ENCODE measurements around the gene TCEAL7. TPM values are rescaled to one million over a fixed set of nuclear protein-coding genes. Genes with fewer than 3 reads are reported as not detected.

TCEAL7 gene
- polyA plus RNA-seq, 2 of the 4 experiments (the other 2 are of a cell fraction) = not detected

GRCh38 chrX:103376118-103376978, 46.3 kb downstream of the TCEAL7 start, which contains the start of gene BEX3:
Gene BEX3 (plus strand): TSS chrX:103376538. CDS start chrX:103377522, 984 bp downstream.
- no peak for FAIRE-seq
- ATAC-seq = peak; percentile 82 to 86
- H3K9me3 ChIP-seq = no peaks in the 10 kb centered on the region
- H3K4me3 ChIP-seq = peak within 1 kb of the TSS; percentile 67
- peak; percentile 48 to 69 for DNase-seq (ENCODE audit: low read depth in 1 of 2, low spot score in 1 of 2)
- peak within 1 kb of the TSS; percentile 78 for H3K4me2 ChIP-seq
- ChIA-PET CTCF (interaction anchor here (1.1 to 1.4 kb wide), 2 partner anchors 33 to 89 kb away, joined by 3 read pairs; no protein-coding TSS in a partner anchor), POLR2A (interaction anchor here (0.9 to 2.5 kb wide), 5 partner anchors 15 to 88 kb away, joined by 4 to 14 read pairs (median 5); partner anchors contain the start of gene TCEAL9)
- 37% methylated on average over 5 of the region's 62 CpGs for WGBS (ENCODE audit: missing lambda C conversion rate)
- H3K4me1 ChIP-seq = peaks cover 36% of the 10 kb centered on the region
- H3K27ac ChIP-seq = peak within 1 kb of the TSS; percentile 97 to 100
- no peak for TF ChIP-seq NPAS2 (CRISPR knock-in tag; IDR thresholded peaks at IDR 0.05; ENCODE audit: borderline replicate concordance)
- TF ChIP-seq EHF (CRISPR knock-in tag; IDR thresholded peaks at IDR 0.05) = no peak
- no peak for TF ChIP-seq CHD4 (IDR thresholded peaks at IDR 0.05; ENCODE audit: borderline replicate concordance)
- TF ChIP-seq RAD21 (conservative IDR thresholded peaks at IDR 0.05 in 1 of 2, IDR thresholded peaks at IDR 0.05 in 1 of 2) = no peak
- TF ChIP-seq FOSB (CRISPR knock-in tag; IDR thresholded peaks at IDR 0.05) = no peak
- no peak for TF ChIP-seq EP300 (IDR thresholded peaks at IDR 0.05)
- TF ChIP-seq FOSL2 (IDR thresholded peaks at IDR 0.05) = no peak
- no peak; the same call in 1 of the 2 replicates for TF ChIP-seq FOSL2 (CRISPR knock-in tag; IDR thresholded peaks at IDR 0.05)
- no peak for TF ChIP-seq HOXB13 (CRISPR knock-in tag; IDR thresholded peaks at IDR 0.05; ENCODE audit: low read depth)
- TF ChIP-seq POLR2A (IDR thresholded peaks at IDR 0.05; ENCODE audit: low read length) = peak; percentile 70
- no peak for TF ChIP-seq ATOH8 (CRISPR knock-in tag; IDR thresholded peaks at IDR 0.05; ENCODE audit: low read depth)
- no peak for TF ChIP-seq NR3C1 (IDR thresholded peaks at IDR 0.05)
- no peak for TF ChIP-seq KDM5A (IDR thresholded peaks at IDR 0.05)
- TF ChIP-seq PHF8 (IDR thresholded peaks at IDR 0.05; ENCODE audit: borderline replicate concordance, low read depth) = peak; percentile 67; the same call in 1 of the 2 replicates
- TF ChIP-seq HOXA7 (CRISPR knock-in tag; IDR thresholded peaks at IDR 0.05) = no peak
- no peak for TF ChIP-seq EHMT2 (IDR thresholded peaks at IDR 0.05; ENCODE audit: low read depth)
- no peak for TF ChIP-seq HDAC2 (IDR thresholded peaks at IDR 0.05)
- TF ChIP-seq JUNB (IDR thresholded peaks at IDR 0.05) = no peak
- TF ChIP-seq RARB (CRISPR knock-in tag; IDR thresholded peaks at IDR 0.05) = no peak
- TF ChIP-seq ZNF302 (CRISPR knock-in tag; IDR thresholded peaks at IDR 0.05) = no peak
- TF ChIP-seq HOXB5 (CRISPR knock-in tag; IDR thresholded peaks at IDR 0.05) = no peak
- peak; percentile 82 for TF ChIP-seq MAX (IDR thresholded peaks at IDR 0.05)
- TF ChIP-seq PBX3 (IDR thresholded peaks at IDR 0.05) = no peak
- TF ChIP-seq E2F6 (IDR thresholded peaks at IDR 0.05; ENCODE audit: borderline replicate concordance, low read depth) = peak; percentile 48; the same call in 1 of the 2 replicates
- no peak for TF ChIP-seq BHLHE40 (IDR thresholded peaks at IDR 0.05; ENCODE audit: low read depth, low read length)
- TF ChIP-seq HEYL (CRISPR knock-in tag; IDR thresholded peaks at IDR 0.05) = no peak
- no peak for TF ChIP-seq TFCP2L1 (CRISPR knock-in tag; IDR thresholded peaks at IDR 0.05)
- no peak for TF ChIP-seq MYC (IDR thresholded peaks at IDR 0.05; ENCODE audit: borderline replicate concordance, low read length)
- no peak for TF ChIP-seq CBX2 (IDR thresholded peaks at IDR 0.05; ENCODE audit: borderline replicate concordance, low read depth)
- TF ChIP-seq JUN (IDR thresholded peaks at IDR 0.05) = peak in 1 of 2 experiments; percentile 66; a peak in 2 of 5 replicates
- TF ChIP-seq SMC3 (IDR thresholded peaks at IDR 0.05) = no peak
- TF ChIP-seq MAFK (IDR thresholded peaks at IDR 0.05; ENCODE audit: partially characterized antibody) = no peak
- no peak for TF ChIP-seq ZFP36 (IDR thresholded peaks at IDR 0.05; ENCODE audit: borderline replicate concordance, partially characterized antibody)
- TF ChIP-seq BCL3 (IDR thresholded peaks at IDR 0.05) = 0 out of 3 replicates have a peak, but pooled peaks have one; percentile 58
- TF ChIP-seq ZC3H11A (IDR thresholded peaks at IDR 0.05) = no peak
- no peak for TF ChIP-seq ZSCAN20 (CRISPR knock-in tag; IDR thresholded peaks at IDR 0.05)

All from A549 (cell line).